Measurements from ENCODE around the gene GOLGA6A.
"Not testable (repeated sequence)": the region's sequence is repeated elsewhere in the genome, so short reads cannot be mapped to it uniquely, and the experiment has no call there.

GOLGA6A gene

DNA sequence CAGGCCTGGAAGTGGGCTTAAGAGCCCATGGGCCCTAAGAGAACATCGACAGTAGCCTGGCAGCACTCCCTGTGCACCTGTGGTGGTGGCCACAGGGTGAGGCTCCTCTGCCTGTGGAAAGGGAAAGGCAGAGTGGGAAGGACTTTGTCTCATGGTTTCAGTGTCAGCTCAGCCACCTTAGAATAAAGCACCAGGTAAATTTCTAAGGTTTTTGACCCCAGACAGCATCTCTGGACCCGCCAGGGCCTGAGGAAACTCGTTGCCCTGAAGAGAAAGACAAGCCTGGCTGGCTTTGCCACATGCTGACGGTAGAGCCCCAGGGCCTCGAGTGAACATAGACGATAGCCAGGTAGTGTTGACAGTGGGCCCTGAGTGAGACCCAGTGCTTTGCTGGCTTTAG lies 22.1 kb downstream of the GOLGA6A start:
- TF ChIP-seq CTCF (IDR thresholded peaks at IDR 0.05; ENCODE audit: insufficient read depth, low read depth, low read length, missing control alignments), result no peak
- H3K4me3 ChIP-seq (ENCODE audit: low read length), result no peak overlapping the region
- DNase-seq (ENCODE audit: low read depth), result no peak

GRCh38 chr15:74059050-74059833 lies 23.1 kb downstream of the GOLGA6A start:
- H3K4me3 ChIP-seq (ENCODE audit: low read length); DNase-seq (ENCODE audit: low read depth): not testable (repeated sequence)

- not testable (repeated sequence) for H3K4me3 ChIP-seq (ENCODE audit: low read length)
These were observed 26.0 kb downstream of the GOLGA6A start for GRCh38 chr15:74056330-74056729.

DNA sequence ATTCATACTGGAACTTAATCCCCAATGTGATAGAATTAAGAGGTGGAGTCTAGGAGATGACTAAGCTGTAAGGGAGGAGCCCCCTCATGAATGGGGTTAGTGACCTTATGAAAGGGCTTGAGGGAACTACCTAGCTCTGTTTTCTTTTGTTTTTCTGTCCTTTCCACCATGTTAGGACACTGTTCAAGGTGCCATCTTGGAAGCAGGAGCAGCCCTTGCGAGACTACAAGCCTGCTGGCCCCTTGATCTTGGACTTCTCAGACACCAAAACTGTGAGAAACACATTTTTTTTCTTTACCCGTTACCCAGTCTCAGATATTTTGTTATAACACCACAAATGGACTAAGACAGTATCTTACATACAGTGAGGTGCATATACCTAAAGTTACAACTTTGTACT lies 26.5 kb downstream of the GOLGA6A start:
- no peak for DNase-seq (ENCODE audit: low read depth)
- H3K4me3 ChIP-seq (ENCODE audit: low read length), result no peak overlapping the region
- TF ChIP-seq CTCF (IDR thresholded peaks at IDR 0.05; ENCODE audit: insufficient read depth, low read depth, low read length, missing control alignments), result no peak

More at GRCh38 chr15:74056330-74056729, 26.0 kb downstream of the GOLGA6A start:
- not testable (repeated sequence) for DNase-seq (ENCODE audit: low read depth)

GRCh38 chr15:74053941-74054529 lies 28.3 kb downstream of the GOLGA6A start:
- peak; percentile 77 for DNase-seq (ENCODE audit: low read depth)
- peak; percentile 65 for TF ChIP-seq CTCF (IDR thresholded peaks at IDR 0.05; ENCODE audit: insufficient read depth, low read depth, low read length, missing control alignments)

GRCh38 chr15:74053517-74053916 lies 28.8 kb downstream of the GOLGA6A start:
- no peak for DNase-seq (ENCODE audit: low read depth)
- no peak overlapping the region for H3K4me3 ChIP-seq (ENCODE audit: low read length)
- no peak for TF ChIP-seq CTCF (IDR thresholded peaks at IDR 0.05; ENCODE audit: insufficient read depth, low read depth, low read length, missing control alignments)

More at GRCh38 chr15:74053941-74054529, 28.3 kb downstream of the GOLGA6A start:
- no peak overlapping the region for H3K4me3 ChIP-seq (ENCODE audit: low read length)

GRCh38 chr15:74052271-74053260 lies 29.8 kb downstream of the GOLGA6A start:
- not testable (repeated sequence) for H3K4me3 ChIP-seq (ENCODE audit: low read length); DNase-seq (ENCODE audit: low read depth)

GRCh38 chr15:74050556-74051234 lies 31.7 kb downstream of the GOLGA6A start:
- no peak for DNase-seq (ENCODE audit: low read depth)
- TF ChIP-seq CTCF (IDR thresholded peaks at IDR 0.05; ENCODE audit: insufficient read depth, low read depth, low read length, missing control alignments), result no peak
- H3K4me3 ChIP-seq (ENCODE audit: low read length), result no peak overlapping the region
